ENCODE data around the gene TBC1D5.

The TBC1D5 gene

GRCh38 chr3:17551333-17551732 is 191.1 kb downstream of the TBC1D5 start (continued):
- TF ChIP-seq TSHZ2 (CRISPR knock-in tag; IDR thresholded peaks at IDR 0.05) = peak; percentile 59; the same call in 1 of the 2 replicates
- TF ChIP-seq, protein P1, sequence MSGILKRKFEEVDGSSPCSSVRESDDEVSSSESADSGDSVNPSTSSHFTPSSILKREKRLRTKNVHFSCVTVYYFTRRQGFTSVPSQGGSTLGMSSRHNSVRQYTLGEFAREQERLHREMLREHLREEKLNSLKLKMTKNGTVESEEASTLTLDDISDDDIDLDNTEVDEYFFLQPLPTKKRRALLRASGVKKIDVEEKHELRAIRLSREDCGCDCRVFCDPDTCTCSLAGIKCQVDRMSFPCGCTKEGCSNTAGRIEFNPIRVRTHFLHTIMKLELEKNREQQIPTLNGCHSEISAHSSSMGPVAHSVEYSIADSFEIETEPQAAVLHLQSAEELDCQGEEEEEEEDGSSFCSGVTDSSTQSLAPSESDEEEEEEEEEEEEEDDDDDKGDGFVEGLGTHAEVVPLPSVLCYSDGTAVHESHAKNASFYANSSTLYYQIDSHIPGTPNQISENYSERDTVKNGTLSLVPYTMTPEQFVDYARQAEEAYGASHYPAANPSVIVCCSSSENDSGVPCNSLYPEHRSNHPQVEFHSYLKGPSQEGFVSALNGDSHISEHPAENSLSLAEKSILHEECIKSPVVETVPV (CRISPR knock-in tag; IDR thresholded peaks at IDR 0.05) = peak; percentile 86; the same call in 1 of the 2 replicates

GRCh38 chr3:17550624-17551023 is 191.8 kb downstream of the TBC1D5 start:
- no peak for TF ChIP-seq TSHZ2 (CRISPR knock-in tag; IDR thresholded peaks at IDR 0.05)
- no peak for TF ChIP-seq SNAI2 (CRISPR knock-in tag; IDR thresholded peaks at IDR 0.05)
- no peak for TF ChIP-seq PATZ1 (CRISPR knock-in tag; IDR thresholded peaks at IDR 0.05; ENCODE audit: borderline replicate concordance)
- no peak for TF ChIP-seq OSR1 (CRISPR knock-in tag; IDR thresholded peaks at IDR 0.05)
- TF ChIP-seq CSDC2 (CRISPR knock-in tag; IDR thresholded peaks at IDR 0.05) = no peak
- no peak for TF ChIP-seq ZFP30 (CRISPR knock-in tag; IDR thresholded peaks at IDR 0.05)
- no peak for ATAC-seq

DNA sequence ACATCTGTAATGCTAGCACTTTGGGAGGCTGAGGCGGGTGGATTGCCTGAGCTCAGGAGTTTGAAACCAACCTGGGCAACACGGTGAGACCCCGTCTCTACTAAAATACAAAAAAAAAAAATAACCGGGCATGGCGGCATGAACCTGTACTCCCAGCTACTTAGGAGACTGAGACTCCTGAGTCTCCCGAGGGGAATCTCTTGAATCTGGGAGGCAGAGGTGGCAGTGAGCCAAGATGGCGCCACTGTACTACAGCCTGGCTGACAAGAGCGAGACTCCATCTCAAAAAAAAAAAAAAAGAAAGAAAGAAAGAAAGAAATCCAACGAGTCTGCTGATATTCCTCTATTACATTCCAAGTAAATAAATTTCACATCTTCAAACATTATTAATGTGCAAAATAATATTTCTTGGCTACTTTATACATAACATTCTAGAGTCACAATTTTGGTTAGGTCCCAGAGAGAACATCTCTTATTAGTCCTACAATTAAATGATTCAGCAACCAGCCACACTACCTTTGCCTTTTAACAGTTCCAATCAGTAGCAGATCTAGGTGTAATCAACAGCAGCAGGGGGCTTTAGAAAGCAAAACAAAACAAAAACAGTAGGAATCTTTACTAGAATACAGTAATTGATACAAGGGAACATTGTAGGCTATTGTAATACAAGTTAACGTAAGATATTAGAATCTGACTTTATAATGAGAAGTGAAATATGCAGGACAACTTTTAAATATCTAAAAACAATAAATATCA is 195.8 kb downstream of the TBC1D5 start:
- no peak for ATAC-seq
- TF ChIP-seq TCF4 (CRISPR knock-in tag; IDR thresholded peaks at IDR 0.05; ENCODE audit: borderline replicate concordance) (no peak), ZNF8 (CRISPR knock-in tag; IDR thresholded peaks at IDR 0.05) (no peak), POU6F1 (CRISPR knock-in tag; IDR thresholded peaks at IDR 0.05; ENCODE audit: borderline replicate concordance, low read depth) (no peak), ZC3H10 (CRISPR knock-in tag; IDR thresholded peaks at IDR 0.05) (no peak), TSHZ2 (CRISPR knock-in tag; IDR thresholded peaks at IDR 0.05) (no peak), CREB5 (CRISPR knock-in tag; IDR thresholded peaks at IDR 0.05; ENCODE audit: low read depth) (no peak), OSR1 (CRISPR knock-in tag; IDR thresholded peaks at IDR 0.05) (no peak), ZNF70 (CRISPR knock-in tag; IDR thresholded peaks at IDR 0.05) (no peak), GLIS3 (CRISPR knock-in tag; IDR thresholded peaks at IDR 0.05) (no peak), SNAI2 (CRISPR knock-in tag; IDR thresholded peaks at IDR 0.05) (no peak), BACH2 (CRISPR knock-in tag; IDR thresholded peaks at IDR 0.05; ENCODE audit: borderline replicate concordance) (no peak)

Data from SK-N-SH treated with all-trans-retinoic acid at 6 μM for 48 hours (cell line).